ENCODE measurements around the gene NOD1.

The NOD1 gene

DNA sequence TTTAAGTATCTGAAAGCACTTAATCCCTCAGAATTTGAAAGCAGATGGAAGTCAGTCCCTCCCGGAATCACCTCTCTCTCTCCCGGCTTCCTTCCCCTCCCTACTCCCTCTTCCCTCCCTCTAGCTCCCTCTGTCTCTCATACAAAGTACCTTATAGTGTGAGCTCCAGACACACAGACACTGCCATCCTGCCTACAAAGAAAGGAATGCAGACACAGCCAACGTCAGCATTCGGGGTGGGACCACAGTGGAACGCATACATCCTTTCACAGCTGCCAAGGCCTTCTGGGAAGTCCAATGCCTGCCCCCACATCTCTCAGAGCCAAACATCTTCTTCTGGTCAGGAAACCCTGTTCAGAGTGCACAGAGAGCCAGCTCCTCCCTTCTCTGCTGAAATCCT, 9.3 kb downstream of the NOD1 start:
- no peak for DNase-seq (ENCODE audit: low read depth in 2 of 2)

GRCh38 chr7:30468791-30469190, 9.8 kb downstream of the NOD1 start:
- DNase-seq (ENCODE audit: low read depth in 2 of 2) = no peak

GRCh38 chr7:30468041-30468440, 10.5 kb downstream of the NOD1 start:
- DNase-seq (ENCODE audit: low read depth in 2 of 2) = no peak

DNA sequence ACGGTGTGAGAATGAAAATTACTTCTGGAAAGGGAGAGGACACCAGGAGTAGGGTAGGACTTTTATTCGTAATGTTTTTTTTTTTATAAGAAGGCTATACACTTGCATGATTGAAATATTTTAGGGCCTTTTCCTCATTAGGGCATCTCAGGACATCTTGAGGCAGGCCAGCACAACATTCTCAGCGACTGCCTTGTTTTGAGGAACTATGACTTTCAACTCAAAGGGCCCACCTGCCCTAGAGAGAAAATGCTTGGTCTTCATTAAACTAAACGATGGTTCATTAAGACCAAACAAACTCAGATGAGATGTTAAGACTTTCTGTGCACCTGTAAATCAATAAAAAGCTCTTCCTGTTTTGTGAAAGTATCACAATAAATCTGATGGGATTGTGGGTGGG, 11.3 kb downstream of the NOD1 start:
- no peak for DNase-seq (ENCODE audit: low read depth in 2 of 2)

GRCh38 chr7:30466266-30466665, 12.3 kb downstream of the NOD1 start:
- DNase-seq (ENCODE audit: low read depth in 2 of 2) = no peak

- no peak for DNase-seq (ENCODE audit: low read depth in 2 of 2)
Observed at GRCh38 chr7:30465811-30466180, 12.8 kb downstream of the NOD1 start.

DNA sequence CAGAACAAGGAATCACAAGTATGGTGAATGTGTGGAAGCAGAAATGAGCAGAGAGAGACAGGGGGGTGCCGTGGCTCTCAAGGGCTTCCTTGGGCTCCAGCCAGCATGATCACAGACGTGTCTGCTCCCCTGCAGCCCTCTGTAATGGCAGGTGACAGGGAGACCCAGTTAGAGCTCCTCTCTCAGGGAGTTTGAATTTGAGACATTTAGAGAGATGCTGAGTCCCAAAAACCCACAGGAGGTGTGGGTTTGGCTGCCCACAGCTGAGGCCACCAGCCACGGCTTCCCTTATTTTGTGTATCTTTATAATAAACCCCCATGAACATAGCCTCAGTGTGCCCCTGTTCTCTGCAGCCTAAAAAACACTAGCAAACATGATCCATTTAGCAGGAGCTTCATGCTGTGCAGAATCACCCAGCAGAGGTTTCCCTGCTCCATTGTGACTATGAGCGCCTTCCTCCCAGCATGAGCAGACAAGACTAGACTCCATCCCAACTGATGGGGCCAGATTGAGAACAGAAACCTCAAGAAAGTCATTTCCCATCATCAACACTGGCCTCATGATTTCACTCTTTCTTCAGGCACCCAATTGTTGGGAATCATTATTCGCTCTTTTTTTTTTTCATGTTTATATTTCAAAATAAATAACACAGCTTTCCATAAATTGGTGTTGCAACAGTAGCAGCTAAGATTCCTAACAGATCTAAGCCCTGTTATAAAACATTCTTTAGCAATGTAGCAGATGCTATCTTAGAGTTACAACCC, 13.4 kb downstream of the NOD1 start:
- DNase-seq (ENCODE audit: low read depth in 2 of 2) = no peak

- DNase-seq (ENCODE audit: low read depth in 2 of 2) = no peak
Observed at GRCh38 chr7:30464231-30464671, 14.3 kb downstream of the NOD1 start.

DNA sequence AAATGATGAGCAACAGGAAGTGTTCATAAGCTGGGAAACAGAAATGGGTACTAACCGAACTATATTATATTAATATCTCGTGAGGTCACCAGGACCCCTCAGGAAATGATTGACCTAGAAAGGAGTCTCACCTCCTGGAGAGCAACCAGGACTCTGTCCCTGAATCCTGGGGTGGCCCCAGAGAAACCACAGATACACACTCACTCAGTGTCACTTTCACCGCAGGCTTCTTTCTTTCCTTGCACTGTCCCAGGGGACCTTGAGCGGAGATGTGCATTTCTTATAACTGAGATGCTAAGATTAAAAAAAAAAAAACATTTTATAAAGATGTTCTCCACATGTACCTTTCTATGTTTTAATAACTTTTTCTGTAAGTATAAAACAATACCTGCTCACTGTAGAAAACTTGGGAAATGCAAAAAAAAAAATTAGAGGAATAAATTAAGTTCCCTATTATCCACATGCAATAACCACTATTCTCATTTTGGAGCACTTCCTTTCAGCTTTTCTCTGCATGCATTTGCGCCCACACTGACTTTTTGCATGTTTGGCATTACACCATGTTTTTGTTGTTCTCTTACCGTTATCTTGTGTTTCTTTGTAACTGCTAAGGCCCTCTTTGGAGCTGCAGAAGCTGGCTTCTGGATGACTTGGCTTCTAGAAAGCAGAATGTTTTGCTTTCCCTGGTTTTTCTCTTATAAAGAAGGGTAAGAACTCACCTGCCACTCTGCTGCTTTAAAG, 15.0 kb downstream of the NOD1 start:
- DNase-seq (ENCODE audit: low read depth in 2 of 2) = no peak

DNA sequence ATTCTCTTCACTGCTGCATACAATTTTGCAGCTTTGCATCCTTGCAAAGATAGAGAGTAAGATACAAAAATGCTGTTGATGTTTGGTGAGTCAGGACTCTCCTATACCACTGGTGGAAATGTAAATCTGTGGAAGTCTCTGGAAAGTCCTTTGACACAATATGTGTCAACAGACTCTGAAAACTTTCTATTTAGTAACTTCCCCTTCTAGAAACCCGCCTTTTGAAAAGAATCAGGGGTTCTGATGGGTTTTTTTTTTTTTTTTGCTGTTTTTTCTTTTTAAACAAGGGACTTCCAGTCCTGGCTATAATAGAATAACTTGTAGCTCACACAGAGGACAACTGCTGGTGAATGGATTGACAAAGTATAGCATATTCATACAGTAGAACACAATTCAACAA, 16.4 kb downstream of the NOD1 start:
- no peak for DNase-seq (ENCODE audit: low read depth in 2 of 2)

DNA sequence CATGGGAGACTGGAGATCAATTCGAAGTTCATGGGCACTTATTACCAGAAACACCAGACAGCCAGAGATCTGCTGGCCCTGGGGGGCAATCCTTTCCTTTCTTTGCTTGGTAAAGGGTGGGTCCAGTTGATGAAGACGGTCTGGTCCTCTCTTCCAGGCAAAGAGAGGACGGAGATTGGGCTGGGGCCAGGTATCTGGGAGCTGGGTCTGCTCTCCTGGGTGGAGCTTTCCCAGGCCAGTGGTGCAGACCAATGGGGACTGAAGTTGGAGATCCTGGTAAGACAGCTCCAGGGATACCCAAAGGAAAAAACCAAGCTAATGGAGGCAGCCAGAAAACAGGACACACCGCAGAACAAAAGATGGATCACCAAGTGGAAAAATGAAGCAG, 18.3 kb downstream of the NOD1 start:
- no peak for DNase-seq (ENCODE audit: low read depth in 2 of 2)

DNA sequence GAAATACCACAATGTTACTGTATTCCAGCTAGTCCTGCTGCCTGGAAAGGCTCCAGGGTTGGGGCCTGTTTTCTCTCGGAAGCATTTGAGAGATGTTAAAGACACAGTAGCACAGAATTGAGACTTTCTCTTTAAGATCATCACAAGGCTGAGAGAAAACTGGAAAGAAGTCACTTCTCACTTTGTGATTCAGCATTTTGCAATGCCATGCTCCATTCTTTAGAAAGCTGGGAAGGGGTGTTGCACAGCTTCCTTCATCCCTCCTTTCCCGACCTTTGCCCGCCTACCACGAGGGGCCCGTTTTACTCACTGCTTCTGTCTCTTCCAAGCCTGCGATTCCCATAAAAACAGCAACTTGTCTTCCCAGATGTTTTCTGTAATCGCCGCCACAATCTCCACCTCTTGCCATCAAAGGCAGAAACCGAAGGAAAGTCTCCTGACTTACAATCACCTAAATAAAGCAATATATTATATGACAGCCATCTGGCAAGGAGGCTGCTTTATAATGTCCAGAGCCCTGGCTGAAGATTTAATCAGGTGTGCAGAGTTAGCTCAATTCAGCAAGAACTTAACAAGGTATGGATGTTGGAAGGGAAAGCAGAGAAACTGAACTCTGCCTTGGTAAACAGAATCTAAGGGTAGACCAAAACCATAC, 18.9 kb downstream of the NOD1 start:
- DNase-seq (ENCODE audit: low read depth in 2 of 2) = no peak

DNA sequence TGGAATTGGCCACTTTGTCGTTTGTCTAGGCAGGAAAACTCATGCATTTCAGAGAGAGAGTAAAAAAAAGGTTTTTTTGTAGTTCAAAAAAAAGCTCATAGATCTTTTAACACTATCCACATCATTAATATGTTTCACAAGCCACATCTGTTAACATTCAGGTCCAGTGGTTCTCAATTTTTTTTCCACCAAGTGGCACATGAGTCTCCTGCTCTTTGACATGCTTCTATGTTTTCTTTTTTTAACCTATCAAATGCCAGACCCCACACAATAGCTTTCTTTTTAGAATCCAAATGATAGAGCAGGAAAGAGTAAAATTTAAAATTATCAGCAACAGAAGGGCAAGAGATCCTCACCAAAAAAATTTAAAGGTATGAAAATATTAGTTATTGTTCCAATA, 20.3 kb downstream of the NOD1 start:
- DNase-seq (ENCODE audit: low read depth in 2 of 2) = no peak

- no peak for DNase-seq (ENCODE audit: low read depth in 2 of 2)
Observed at GRCh38 chr7:30453921-30454320, 24.7 kb downstream of the NOD1 start.

DNA sequence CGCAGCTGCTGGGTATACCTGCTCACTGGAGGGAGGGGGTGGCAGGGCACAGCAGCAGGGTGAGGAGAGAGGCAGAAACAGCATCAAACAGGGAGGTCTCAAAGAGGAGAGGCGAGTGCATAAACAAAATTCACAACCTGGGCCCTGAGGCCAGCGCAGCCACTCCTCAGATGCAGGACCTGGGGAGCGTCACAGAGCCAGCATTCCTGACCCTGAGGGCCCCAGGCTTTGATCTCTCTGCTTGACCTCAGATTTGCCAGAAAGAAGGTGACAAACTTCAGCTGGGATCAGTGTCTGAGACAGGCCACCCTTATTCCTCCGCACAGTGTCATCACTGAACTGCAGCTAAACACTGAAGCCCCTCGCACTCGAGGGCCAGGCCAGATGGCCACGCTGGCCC, 25.6 kb downstream of the NOD1 start:
- no peak for DNase-seq (ENCODE audit: low read depth in 2 of 2)

- no peak for DNase-seq (ENCODE audit: low read depth in 2 of 2)
Observed at GRCh38 chr7:30452280-30452930, 26.2 kb downstream of the NOD1 start.

- DNase-seq (ENCODE audit: low read depth in 2 of 2) = no peak
Observed at GRCh38 chr7:30451539-30452279, 26.9 kb downstream of the NOD1 start.

DNA sequence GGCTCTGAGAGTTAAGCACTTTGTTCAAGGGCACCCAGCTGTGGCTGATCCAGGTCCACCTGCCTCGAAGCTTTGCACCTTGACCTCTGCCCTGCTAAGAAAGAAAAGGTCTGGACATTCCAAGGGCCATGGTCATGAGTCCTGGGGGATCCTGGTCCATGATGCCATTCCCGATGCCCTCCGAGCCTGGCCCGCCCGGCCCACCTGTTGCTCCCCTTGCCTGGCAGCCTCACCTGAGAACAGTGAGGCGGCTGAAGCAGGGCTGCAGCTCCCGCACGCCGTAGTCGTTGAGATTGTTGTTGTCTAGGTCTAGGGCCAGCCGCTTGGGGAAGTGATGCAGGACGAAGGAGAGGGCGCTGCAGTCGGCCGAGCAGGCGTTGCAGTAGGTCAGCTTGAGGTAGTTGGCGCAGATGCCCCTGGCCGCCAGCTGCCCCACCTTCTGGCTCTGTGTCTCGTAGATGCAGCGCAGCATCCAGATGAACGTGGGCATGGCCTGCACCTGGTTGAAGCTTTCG, 27.5 kb downstream of the NOD1 start:
- no peak for DNase-seq (ENCODE audit: low read depth in 2 of 2)

- DNase-seq (ENCODE audit: low read depth in 2 of 2) = no peak
Observed at GRCh38 chr7:30450240-30450982, 28.2 kb downstream of the NOD1 start.

DNA sequence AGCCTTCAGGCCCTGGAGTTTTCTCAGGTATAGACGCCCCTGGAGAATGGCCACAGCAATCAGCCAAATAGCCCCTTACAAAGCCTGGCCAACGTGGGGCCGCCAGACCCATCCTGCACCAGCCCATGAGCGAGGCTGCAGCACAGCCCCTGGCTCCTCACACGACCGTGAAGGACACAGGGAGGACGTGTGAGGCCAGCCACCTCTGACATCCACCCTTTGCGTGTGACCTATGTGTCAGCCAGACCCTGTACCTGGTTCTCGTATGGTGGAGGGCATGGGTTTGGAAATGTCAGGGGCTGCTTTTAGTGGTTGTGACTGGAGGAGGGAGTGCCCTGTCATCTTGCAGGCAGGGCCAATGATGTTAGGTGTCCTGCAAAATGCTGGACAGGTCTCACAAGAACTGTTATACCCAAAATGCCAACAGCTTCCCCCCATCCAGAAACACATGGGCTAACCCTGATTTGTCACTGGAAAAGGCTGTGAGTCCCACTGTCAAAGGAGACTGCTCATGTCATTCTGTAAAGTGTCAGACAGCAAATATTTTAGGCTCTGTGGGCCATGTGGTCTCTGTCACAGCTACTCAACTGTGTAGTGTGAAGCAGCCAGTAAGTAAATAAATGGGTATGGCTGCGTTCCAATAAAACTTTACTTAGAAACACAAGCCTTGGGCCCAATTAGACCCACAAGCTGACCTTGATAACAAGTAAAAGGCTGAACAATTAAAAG, 30.0 kb downstream of the NOD1 start:
- DNase-seq (ENCODE audit: low read depth in 2 of 2) = no peak
